Tibial nerve (tissue), 4 donors: Measurements from ENCODE around the gene GPR141. TPM values are rescaled to one million over a fixed set of nuclear protein-coding genes. Genes with fewer than 3 reads are reported as not detected.

ENCODE experiments used
- DNase-seq, 2 donors: peaks; one replicate each; pipeline ENCODE4 v3.0.0-alpha.2; 2019; ENCODE audit warnings: low spot score in 2 of 2
- H3K27ac ChIP-seq, 4 donors: fragments of 200-600 bp; sonication (generic) in 3 of 4; one replicate each; pipeline ENCODE4 v1.5.1; 2017 to 2019; ENCODE audit warnings: mild to moderate bottlenecking in 1 of 4
- H3K27me3 ChIP-seq, 2 donors: fragments of 200-600 bp; sonication (generic) in 1 of 2; one replicate each; pipeline versions ENCODE4 v1.5.1 to v1.6.0; 2017 to 2019
- H3K36me3 ChIP-seq, 3 donors: fragments of 200-600 bp; sonication (generic); one replicate each; pipeline ENCODE4 v1.5.1; 2018 to 2019
- H3K4me1 ChIP-seq, 4 donors: fragments of 200-600 bp; sonication (generic) in 3 of 4; one replicate each; pipeline ENCODE4 v1.5.1; 2017 to 2019
- H3K4me3 ChIP-seq, 4 donors: fragments of 200-600 bp; sonication (generic) in 3 of 4; one replicate each; pipeline ENCODE4 v1.5.1; 2017 to 2019; ENCODE audit warnings: mild to moderate bottlenecking in 1 of 4, moderate library complexity in 1 of 4
- H3K9me3 ChIP-seq, 4 donors: fragments of 200-600 bp; sonication (generic) in 3 of 4; one replicate each; pipeline ENCODE4 v1.5.1; 2017 to 2019
- EP300 ChIP-seq, 2 donors: sonication (generic); formaldehyde crosslinking; IDR thresholded peaks; one replicate each; pipeline ENCODE4 v1.6.1; 2017; ENCODE audit warnings: antibody characterized with exemption in 2 of 2, mild to moderate bottlenecking in 1 of 2
- POLR2A ChIP-seq, 2 donors: fragments of 450-650 bp; IDR thresholded peaks; one replicate each; pipeline ENCODE4 v1.6.1; 2017; ENCODE audit warnings: antibody characterized with exemption in 2 of 2, mild to moderate bottlenecking in 2 of 2, moderate library complexity in 2 of 2
- WGBS, 2 donors: methylation state at CpG; one replicate each; pipeline ENCODE4 v1.1.5; 2018; 5-methylcytosine and 5-hydroxymethylcytosine counted together
- total RNA-seq, 4 donors: library from RNA; depleted of rRNA; stranded (reverse); fragments of >200 nt; gene quantifications; one replicate each; pipeline ENCODE4 v1.1.0, GENCODE V29; 2016
- TF ChIP-seq, protein P1 (sequence below), 5 experiments: fragments of 200-600 bp in 3 of 5; fragments of 450-650 bp in 2 of 5; sonication (generic) in 3 of 5; IDR thresholded peaks; one replicate each; pipeline ENCODE4 v1.5.1; 2016 to 2019; ENCODE audit warnings: antibody characterized with exemption in 5 of 5, mild to moderate bottlenecking in 3 of 5, moderate library complexity in 2 of 5

GPR141 gene
- total RNA-seq, 4 donors from 2014 or later, result 0.84 to 3.1 TPM; not detected in 2

DNA sequence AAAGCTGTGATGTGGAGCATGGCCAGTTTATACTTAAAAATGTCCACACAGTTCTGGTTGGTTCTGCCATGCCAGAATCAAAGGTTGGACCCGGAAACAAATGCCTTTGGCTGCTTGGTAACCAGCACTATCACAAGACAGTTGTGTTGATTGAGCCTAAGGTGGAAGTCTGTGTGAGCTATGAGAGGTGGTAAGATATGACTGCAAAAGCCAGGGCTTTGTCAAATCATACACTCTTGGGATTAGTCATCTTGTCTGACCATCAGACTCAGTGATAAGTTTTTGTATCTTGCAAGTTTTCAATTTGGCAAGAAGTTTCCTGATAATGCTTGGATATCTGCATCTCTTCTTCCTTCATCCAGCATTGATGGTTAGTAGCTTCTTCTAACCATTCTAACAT, 35.5 kb downstream of the GPR141 start:
- 88 to 93% methylated on average over 1 of the region's 1 CpG for WGBS, 2 donors
- H3K27ac ChIP-seq, result no peak overlapping the region
- H3K4me3 ChIP-seq, result no peak overlapping the region
- no peaks in the 10 kb centered on the region for H3K27me3 ChIP-seq
- no peaks in the 10 kb centered on the region for H3K36me3 ChIP-seq
- H3K9me3 ChIP-seq, result no peaks in the 10 kb centered on the region
- TF ChIP-seq, protein P1, sequence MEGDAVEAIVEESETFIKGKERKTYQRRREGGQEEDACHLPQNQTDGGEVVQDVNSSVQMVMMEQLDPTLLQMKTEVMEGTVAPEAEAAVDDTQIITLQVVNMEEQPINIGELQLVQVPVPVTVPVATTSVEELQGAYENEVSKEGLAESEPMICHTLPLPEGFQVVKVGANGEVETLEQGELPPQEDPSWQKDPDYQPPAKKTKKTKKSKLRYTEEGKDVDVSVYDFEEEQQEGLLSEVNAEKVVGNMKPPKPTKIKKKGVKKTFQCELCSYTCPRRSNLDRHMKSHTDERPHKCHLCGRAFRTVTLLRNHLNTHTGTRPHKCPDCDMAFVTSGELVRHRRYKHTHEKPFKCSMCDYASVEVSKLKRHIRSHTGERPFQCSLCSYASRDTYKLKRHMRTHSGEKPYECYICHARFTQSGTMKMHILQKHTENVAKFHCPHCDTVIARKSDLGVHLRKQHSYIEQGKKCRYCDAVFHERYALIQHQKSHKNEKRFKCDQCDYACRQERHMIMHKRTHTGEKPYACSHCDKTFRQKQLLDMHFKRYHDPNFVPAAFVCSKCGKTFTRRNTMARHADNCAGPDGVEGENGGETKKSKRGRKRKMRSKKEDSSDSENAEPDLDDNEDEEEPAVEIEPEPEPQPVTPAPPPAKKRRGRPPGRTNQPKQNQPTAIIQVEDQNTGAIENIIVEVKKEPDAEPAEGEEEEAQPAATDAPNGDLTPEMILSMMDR (IDR thresholded peaks at IDR 0.05), result no peak
- no peak for TF ChIP-seq POLR2A (IDR thresholded peaks at IDR 0.05)
- no peak for TF ChIP-seq EP300 (IDR thresholded peaks at IDR 0.05)
- no peaks in the 10 kb centered on the region for H3K4me1 ChIP-seq
- no peak for DNase-seq

DNA sequence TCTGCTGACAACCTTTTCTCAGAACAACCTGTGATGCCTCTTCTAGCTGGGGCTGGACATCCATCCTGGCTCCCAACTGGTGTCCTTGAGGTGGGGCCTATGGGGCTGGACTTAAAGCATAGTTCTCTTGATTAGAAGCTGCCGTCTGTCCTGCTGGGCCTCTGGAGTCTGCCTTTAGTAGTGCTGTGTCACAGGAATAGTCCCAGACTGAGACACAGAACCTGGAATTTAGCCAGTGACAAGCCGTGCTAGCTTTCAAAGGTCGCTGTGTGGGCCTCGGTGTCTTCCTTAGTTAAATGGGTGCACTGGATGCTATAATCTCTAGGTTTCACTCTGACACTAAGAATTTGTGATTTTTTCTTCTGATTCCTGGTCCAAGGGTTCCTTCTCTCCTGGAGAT, 41.2 kb downstream of the GPR141 start:
- no peaks in the 10 kb centered on the region for H3K36me3 ChIP-seq
- H3K27me3 ChIP-seq, result no peaks in the 10 kb centered on the region
- TF ChIP-seq EP300 (IDR thresholded peaks at IDR 0.05), result no peak
- no peak for TF ChIP-seq POLR2A (IDR thresholded peaks at IDR 0.05)
- TF ChIP-seq, protein P1 (IDR thresholded peaks at IDR 0.05), result no peak
- no peak for DNase-seq
- H3K27ac ChIP-seq, result no peak overlapping the region
- no peaks in the 10 kb centered on the region for H3K9me3 ChIP-seq
- H3K4me1 ChIP-seq, result peaks cover 0 to 13% (median 3%) of the 10 kb centered on the region in 4 donors
- H3K4me3 ChIP-seq, result no peak overlapping the region
- 56 to 68% methylated on average over 4 of the region's 4 CpGs for WGBS, 2 donors

DNA sequence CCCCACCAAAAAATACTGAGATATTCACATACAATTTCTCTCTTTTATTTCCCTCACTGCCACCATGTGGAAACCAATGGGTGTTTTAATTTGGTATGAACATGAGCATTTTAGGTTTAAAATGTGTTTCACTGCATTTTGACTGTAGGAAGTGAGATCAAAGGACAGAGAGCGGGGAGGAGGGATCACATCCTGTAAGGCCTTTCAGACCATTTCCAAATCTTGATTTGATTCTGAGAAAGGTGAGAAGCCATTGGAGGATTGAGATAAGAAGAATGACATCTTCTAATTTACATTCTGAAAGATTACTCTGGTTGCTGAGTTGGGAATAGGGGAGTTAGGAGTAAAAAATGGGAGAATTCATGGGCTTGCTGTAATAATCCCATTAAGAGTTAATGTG, 42.5 kb downstream of the GPR141 start:
- no peaks in the 10 kb centered on the region for H3K27me3 ChIP-seq
- H3K27ac ChIP-seq, result no peak overlapping the region
- H3K4me1 ChIP-seq, result peaks cover 0 to 24% (median 3%) of the 10 kb centered on the region in 4 donors
- TF ChIP-seq POLR2A (IDR thresholded peaks at IDR 0.05), result no peak
- TF ChIP-seq EP300 (IDR thresholded peaks at IDR 0.05), result no peak
- H3K4me3 ChIP-seq, result no peak overlapping the region
- no peaks in the 10 kb centered on the region for H3K9me3 ChIP-seq
- no peak for DNase-seq
- no peaks in the 10 kb centered on the region for H3K36me3 ChIP-seq
- 93 to 100% methylated on average over 1 of the region's 1 CpG for WGBS, 2 donors

DNA sequence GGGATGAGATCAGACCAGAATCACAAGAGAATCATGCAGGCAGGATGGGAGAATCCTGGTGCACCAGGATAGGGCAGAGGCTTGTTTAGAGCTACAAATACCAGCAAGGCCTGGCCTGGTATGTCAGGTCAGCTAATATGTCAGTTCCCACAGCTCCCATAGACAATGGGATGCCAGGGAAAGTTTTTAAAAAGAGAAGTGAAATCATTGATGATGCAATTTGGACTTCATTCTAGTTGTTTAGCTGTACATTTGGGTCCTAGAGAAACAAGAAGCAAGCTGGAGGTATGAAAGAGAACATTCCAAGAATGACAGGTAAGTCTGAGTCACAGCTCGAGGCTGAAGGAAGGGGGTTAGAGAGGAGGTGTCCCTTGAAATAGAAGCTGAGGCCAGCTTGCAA, 45.2 kb downstream of the GPR141 start:
- Histone ChIP-seq H3K27ac (peak overlapping the region in 2 of 4 donors; percentile 48 to 61), H3K27me3 (no peaks in the 10 kb centered on the region), H3K36me3 (no peaks in the 10 kb centered on the region), H3K9me3 (no peaks in the 10 kb centered on the region), H3K4me3 (no peak overlapping the region), H3K4me1 (peaks cover 0 to 36% (median 4%) of the 10 kb centered on the region in 4 donors)
- 49 to 80% methylated on average over 1 of the region's 1 CpG for WGBS, 2 donors
- DNase-seq, result peak in 1 of 2 donors; percentile 7
- TF ChIP-seq POLR2A (IDR thresholded peaks at IDR 0.05), result no peak
- TF ChIP-seq, protein P1 (IDR thresholded peaks at IDR 0.05), result no peak
- peak in 1 of 2 donors; percentile 48 for TF ChIP-seq EP300 (IDR thresholded peaks at IDR 0.05)

- Histone ChIP-seq H3K9me3 (no peaks in the 10 kb centered on the region), H3K27me3 (no peaks in the 10 kb centered on the region), H3K27ac (peak overlapping the region in 2 of 4 donors; percentile 44 to 61), H3K4me3 (no peak overlapping the region), H3K36me3 (no peaks in the 10 kb centered on the region), H3K4me1 (peaks cover 0 to 36% (median 4%) of the 10 kb centered on the region in 4 donors)
- TF ChIP-seq, protein P1 (IDR thresholded peaks at IDR 0.05), result no peak
- TF ChIP-seq EP300 (IDR thresholded peaks at IDR 0.05) (no peak), POLR2A (IDR thresholded peaks at IDR 0.05) (no peak)
- DNase-seq, result no peak
Measured at GRCh38 chr7:37729181-37729580, 45.6 kb downstream of the GPR141 start.

DNA sequence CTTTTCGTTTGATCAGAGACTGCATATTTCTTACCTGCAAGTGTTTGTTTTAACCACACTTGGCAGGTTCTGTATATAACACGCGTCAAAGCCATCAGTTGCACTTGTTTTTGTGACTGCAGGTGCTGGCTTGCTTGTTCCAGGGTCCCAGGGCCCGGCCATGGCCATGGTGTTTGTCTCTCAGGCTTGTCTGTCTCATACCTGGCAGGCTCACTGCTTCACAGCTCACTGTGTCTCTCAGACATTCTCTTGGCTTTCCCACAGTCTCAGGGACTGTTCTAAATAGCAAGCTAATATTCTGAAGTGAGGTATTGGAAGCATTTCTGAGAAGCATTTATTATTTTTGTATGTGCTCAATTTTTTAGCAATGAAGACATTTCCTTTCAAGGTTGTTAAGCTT, 46.9 kb downstream of the GPR141 start:
- Histone ChIP-seq H3K27me3 (no peaks in the 10 kb centered on the region), H3K9me3 (no peaks in the 10 kb centered on the region), H3K4me1 (peaks cover 0 to 36% (median 4%) of the 10 kb centered on the region in 4 donors), H3K27ac (peak overlapping the region in 1 of 4 donors; percentile 10), H3K4me3 (no peak overlapping the region), H3K36me3 (no peaks in the 10 kb centered on the region)
- no peak for DNase-seq
- WGBS, 2 donors, result 76 to 79% methylated on average over 4 of the region's 4 CpGs
- TF ChIP-seq EP300 (IDR thresholded peaks at IDR 0.05), result no peak
- no peak for TF ChIP-seq POLR2A (IDR thresholded peaks at IDR 0.05)
- TF ChIP-seq, protein P1 (IDR thresholded peaks at IDR 0.05), result no peak
